ENCODE data around the gene TLR10. TPM values are rescaled to one million over a fixed set of nuclear protein-coding genes. Genes with fewer than 3 reads are reported as not detected.
"Not testable (repeated sequence)": the region's sequence is repeated elsewhere in the genome, so short reads cannot be mapped to it uniquely, and the experiment has no call there.

Gene TLR10
- total and polyA plus RNA-seq, 12 donors = 0.01 to 0.39 (median 0.10) TPM; not detected in 7

DNA sequence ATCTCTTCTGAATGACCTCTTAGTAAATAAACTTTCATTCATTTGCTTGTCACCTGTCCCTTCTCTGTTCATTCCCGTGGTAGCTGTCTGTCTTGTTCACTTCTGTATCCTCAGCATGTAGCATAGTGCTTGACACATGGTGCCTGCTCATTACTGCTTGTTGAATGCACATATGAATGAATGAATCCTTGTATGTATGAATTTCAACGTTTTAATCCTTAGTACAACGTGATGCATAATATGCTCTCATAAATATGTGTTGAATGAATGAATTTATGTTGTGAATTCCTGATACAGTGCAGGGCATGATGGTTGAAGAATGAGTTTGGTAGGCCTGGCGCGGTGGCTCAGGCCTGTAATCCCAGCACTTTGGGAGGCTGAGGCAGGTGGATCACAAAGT, 3.0 kb downstream of the TLR10 start:
- WGBS, 2 donors = 85% methylated on average over 5 of the region's 5 CpGs
- H3K27me3 ChIP-seq = no peaks in the 10 kb centered on the region

DNA sequence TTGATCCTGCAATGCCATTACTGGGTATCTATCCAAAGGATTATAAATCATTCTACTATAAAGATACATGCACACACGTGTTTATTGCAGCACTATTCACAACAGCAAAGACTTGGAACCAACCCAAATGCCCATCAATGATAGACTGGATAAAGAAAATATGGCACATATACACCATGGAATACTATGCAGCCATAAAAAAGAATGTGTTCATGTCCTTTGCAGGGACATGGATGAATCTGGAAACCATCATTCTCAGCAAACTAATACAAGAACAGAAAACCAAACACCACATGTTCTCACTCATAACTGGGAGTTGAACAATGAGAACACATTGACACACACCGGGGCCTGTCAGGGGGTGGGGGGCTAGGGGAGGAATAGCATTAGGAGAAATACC, 4.9 kb downstream of the TLR10 start:
- H3K27me3 ChIP-seq; H3K36me3 ChIP-seq; DNase-seq; H3K9me3 ChIP-seq; H3K27ac ChIP-seq; ATAC-seq; H3K4me1 ChIP-seq; intact Hi-C loops (cut with DNase I); H3K4me3 ChIP-seq: not testable (repeated sequence)
- 87 to 90% methylated on average over 2 of the region's 2 CpGs for WGBS, 2 donors

More for the DNA sequence above, 3.0 kb downstream of the TLR10 start:
- no peak overlapping the region for H3K4me3 ChIP-seq
- TF ChIP-seq, protein P1, sequence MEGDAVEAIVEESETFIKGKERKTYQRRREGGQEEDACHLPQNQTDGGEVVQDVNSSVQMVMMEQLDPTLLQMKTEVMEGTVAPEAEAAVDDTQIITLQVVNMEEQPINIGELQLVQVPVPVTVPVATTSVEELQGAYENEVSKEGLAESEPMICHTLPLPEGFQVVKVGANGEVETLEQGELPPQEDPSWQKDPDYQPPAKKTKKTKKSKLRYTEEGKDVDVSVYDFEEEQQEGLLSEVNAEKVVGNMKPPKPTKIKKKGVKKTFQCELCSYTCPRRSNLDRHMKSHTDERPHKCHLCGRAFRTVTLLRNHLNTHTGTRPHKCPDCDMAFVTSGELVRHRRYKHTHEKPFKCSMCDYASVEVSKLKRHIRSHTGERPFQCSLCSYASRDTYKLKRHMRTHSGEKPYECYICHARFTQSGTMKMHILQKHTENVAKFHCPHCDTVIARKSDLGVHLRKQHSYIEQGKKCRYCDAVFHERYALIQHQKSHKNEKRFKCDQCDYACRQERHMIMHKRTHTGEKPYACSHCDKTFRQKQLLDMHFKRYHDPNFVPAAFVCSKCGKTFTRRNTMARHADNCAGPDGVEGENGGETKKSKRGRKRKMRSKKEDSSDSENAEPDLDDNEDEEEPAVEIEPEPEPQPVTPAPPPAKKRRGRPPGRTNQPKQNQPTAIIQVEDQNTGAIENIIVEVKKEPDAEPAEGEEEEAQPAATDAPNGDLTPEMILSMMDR (IDR thresholded peaks at IDR 0.05) = no peak
- no peaks in the 10 kb centered on the region for H3K36me3 ChIP-seq
- H3K27ac ChIP-seq = no peak overlapping the region
- intact Hi-C loops (cut with DNase I) = loop anchor here in 2 of 10 donors (5.0 to 10.0 kb wide), 2 partner anchors 602 to 715 kb away; no protein-coding TSS in a partner anchor
- peaks cover 0 to 3% (median 0%) of the 10 kb centered on the region in 11 donors for H3K9me3 ChIP-seq
- DNase-seq = no peak
- H3K4me1 ChIP-seq = peaks cover 0 to 12% (median 0%) of the 10 kb centered on the region in 9 donors
- no peak for ATAC-seq

DNA sequence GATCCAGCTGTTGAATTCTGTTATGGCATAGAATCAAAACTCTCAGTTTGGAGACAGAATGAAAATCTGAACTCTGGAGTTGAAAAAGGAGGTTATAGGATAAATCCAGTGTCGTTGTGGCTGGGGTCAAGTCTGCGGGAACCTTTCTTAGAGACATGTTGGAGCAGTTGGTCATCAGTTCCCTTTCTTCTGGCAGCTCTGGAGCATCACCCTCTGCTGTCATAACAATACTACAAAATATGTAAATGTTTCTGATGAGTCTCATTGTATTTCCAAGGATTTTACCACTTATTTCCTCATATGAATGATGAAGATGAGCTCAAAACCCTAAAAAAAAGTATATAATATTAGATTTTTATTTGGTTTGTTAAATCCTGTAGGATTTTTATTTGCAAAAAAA, 7.5 kb downstream of the TLR10 start:
- Histone ChIP-seq H3K4me1 (no peaks in the 10 kb centered on the region), H3K27ac (no peak overlapping the region), H3K27me3 (no peaks in the 10 kb centered on the region), H3K36me3 (peaks cover 0 to 2% (median 0%) of the 10 kb centered on the region in 9 donors), H3K9me3 (peaks cover 0 to 7% (median 0%) of the 10 kb centered on the region in 11 donors), H3K4me3 (no peak overlapping the region)
- TF ChIP-seq, protein P1 (IDR thresholded peaks at IDR 0.05) = no peak
- DNase-seq = no peak
- intact Hi-C loops (cut with DNase I) = no loop called here
- WGBS, 2 donors = 80 to 94% methylated on average over 2 of the region's 2 CpGs
- no peak for ATAC-seq

DNA sequence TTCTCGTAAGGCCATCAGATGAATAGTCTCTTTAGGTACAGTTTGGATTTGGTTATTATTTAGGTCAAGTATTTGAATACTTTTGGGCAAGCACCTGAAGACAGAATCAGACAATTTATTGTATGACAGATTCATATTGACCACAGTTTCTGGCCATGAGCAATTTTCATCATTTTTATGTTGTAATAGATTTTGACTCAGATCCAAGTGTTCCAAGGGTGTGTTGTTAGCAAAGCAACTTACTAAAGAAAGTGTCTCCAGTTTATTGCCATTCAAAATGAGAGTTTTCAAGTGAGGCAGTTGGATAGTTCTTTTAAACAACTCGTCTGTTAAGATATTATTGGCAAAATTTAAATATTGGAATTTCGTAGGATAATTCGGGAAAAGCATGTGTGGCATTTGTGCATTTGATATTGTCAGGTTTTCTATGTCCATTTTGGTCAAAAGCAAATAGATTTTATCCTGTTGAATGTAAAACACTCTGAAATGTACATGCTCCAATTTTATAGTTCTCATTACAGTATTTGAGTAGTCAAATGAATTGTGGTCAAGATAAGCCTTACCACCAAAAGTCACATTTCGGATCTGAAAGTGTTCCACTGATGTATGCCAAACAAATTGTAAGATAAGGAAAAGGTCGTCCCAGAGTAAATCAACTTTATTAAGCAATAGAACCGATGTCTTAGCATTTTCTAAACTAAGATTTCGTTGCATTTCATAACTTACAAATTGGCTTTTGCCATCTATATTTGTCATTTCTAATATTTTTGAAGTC, 8.4 kb downstream of the TLR10 start:
- Histone ChIP-seq H3K36me3 (peaks cover 0 to 2% (median 0%) of the 10 kb centered on the region in 9 donors), H3K4me1 (peaks cover 0 to 6% (median 0%) of the 10 kb centered on the region in 9 donors), H3K27me3 (no peaks in the 10 kb centered on the region), H3K4me3 (no peak overlapping the region), H3K27ac (no peak overlapping the region), H3K9me3 (peaks cover 0 to 7% (median 0%) of the 10 kb centered on the region in 11 donors)
- DNase-seq (no peak), ATAC-seq (no peak)
- TF ChIP-seq, protein P1 (IDR thresholded peaks at IDR 0.05) = no peak
- 86% methylated on average over 8 of the region's 8 CpGs for WGBS, 2 donors
- intact Hi-C loops (cut with DNase I) = no loop called here

DNA sequence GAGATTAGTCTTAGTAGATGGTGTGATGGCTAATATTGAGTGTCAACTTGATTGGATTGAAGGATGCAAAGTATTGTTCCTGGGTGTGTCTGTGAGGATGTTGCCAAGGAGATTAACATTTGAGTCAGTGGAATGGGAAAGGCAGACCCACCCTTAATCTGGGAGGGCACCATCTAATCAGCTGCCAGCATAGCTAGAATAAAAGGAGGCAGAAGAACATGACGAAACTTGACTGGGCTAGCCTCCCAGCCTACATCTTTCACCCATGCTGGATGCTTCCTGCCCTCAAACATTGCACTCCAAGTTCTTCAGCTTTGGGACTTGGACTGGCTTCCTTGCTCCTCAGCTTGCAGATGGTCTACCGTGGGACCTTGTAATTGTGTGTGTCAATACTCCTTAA, 12.5 kb downstream of the TLR10 start:
- H3K27me3 ChIP-seq; DNase-seq; H3K36me3 ChIP-seq; H3K9me3 ChIP-seq; H3K4me3 ChIP-seq; H3K27ac ChIP-seq; intact Hi-C loops (cut with DNase I); ATAC-seq: not testable (repeated sequence)
- H3K4me1 ChIP-seq = peaks cover 0 to 13% (median 0%) of the 10 kb centered on the region in 9 donors
- 89 to 96% methylated on average over 2 of the region's 2 CpGs for WGBS, 2 donors

All from heart right ventricle (tissue), 16 donors.